OCI-LY1 (cell line): ENCODE measurements around the gene PLEKHA6.

Source experiments
- H2AFZ ChIP-seq: fragments of 200-600 bp; sonication (generic), shearing (Covaris generic); 2 replicates; pipeline ENCODE4 v1.6.0; 2014; ENCODE audit warnings: antibody characterized with exemption, mild to moderate bottlenecking, low read length
- H3F3A ChIP-seq: fragments of 200-600 bp; sonication (generic), shearing (Covaris generic); 2 replicates; pipeline ENCODE4 v1.6.0; 2014; ENCODE audit warnings: mild to moderate bottlenecking, antibody characterized with exemption, low read length, moderate library complexity; ENCODE audit not compliant: insufficient read depth
- H3K27ac ChIP-seq: fragments of 200-600 bp; sonication (generic); 2 replicates; pipeline ENCODE4 v1.5.1; 2014; ENCODE audit warnings: low read length, mixed run types, mild to moderate bottlenecking, low read depth; ENCODE audit not compliant: poor library complexity, severe bottlenecking
- H3K27me3 ChIP-seq: fragments of 200-600 bp; sonication (generic); 2 replicates; pipeline ENCODE4 v1.6.0; 2014; ENCODE audit warnings: antibody characterized with exemption, mild to moderate bottlenecking, low read length, moderate library complexity; ENCODE audit not compliant: insufficient read depth
- H3K36me3 ChIP-seq: fragments of 200-600 bp; sonication (generic); 2 replicates; pipeline ENCODE4 v1.6.1; 2014; ENCODE audit warnings: mild to moderate bottlenecking, antibody characterized with exemption, low read length, moderate library complexity, mixed read lengths; ENCODE audit not compliant: insufficient read depth
- H3K4me1 ChIP-seq: fragments of 200-600 bp; sonication (generic); 2 replicates; pipeline ENCODE4 v1.5.1; 2014; ENCODE audit warnings: mild to moderate bottlenecking, low read length, moderate library complexity; ENCODE audit not compliant: insufficient read depth, severe bottlenecking
- H3K4me2 ChIP-seq: fragments of 200-600 bp; sonication (generic), shearing (Covaris generic); 2 replicates; pipeline ENCODE4 v1.6.1; 2014; ENCODE audit warnings: low read length
- H3K4me3 ChIP-seq: fragments of 200-600 bp; sonication (generic); 2 replicates; pipeline ENCODE4 v1.5.1; 2014; ENCODE audit warnings: low read length, low read depth, mild to moderate bottlenecking, mixed read lengths; ENCODE audit not compliant: poor library complexity, severe bottlenecking
- H3K79me2 ChIP-seq: fragments of 200-600 bp; shearing (Covaris generic); 2 replicates; pipeline ENCODE4 v1.6.1; 2016; ENCODE audit warnings: mixed run types, low read length, mixed read lengths; ENCODE audit not compliant: insufficient read depth
- H3K9ac ChIP-seq: fragments of 200-600 bp; sonication (generic), shearing (Covaris generic); 2 replicates; pipeline ENCODE4 v1.6.1; 2014; ENCODE audit warnings: mild to moderate bottlenecking, low read length, mixed read lengths
- H3K9me2 ChIP-seq: fragments of 200-600 bp; sonication (generic), shearing (Covaris generic); 2 replicates; pipeline ENCODE4 v1.6.1; 2014; ENCODE audit warnings: low read depth, mild to moderate bottlenecking, low read length, mixed read lengths
- H3K9me3 ChIP-seq: fragments of 200-600 bp; shearing (Covaris generic); 2 replicates; pipeline ENCODE4 v1.6.1; 2014; ENCODE audit warnings: low read length, mixed read lengths
- H4K20me1 ChIP-seq: fragments of 200-600 bp; sonication (generic), shearing (Covaris generic); 2 replicates; pipeline ENCODE4 v1.6.0; 2016; ENCODE audit warnings: mild to moderate bottlenecking, low read length; ENCODE audit not compliant: insufficient read depth
- CTCF ChIP-seq: fragments of 200-600 bp; sonication (generic), shearing (Covaris generic); IDR thresholded peaks from 2 replicates; pipeline ENCODE4 v1.5.1; 2017; ENCODE audit warnings: mild to moderate bottlenecking, antibody characterized with exemption, low read length, moderate library complexity, mixed read lengths
- EZH2 ChIP-seq: fragments of 200-600 bp; sonication (generic), shearing (Covaris generic); IDR thresholded peaks from 2 replicates; pipeline ENCODE4 v1.8.0; 2017; ENCODE audit warnings: borderline replicate concordance, mixed run types, mild to moderate bottlenecking, antibody characterized with exemption, low read length, moderate library complexity, mixed read lengths

PLEKHA6 gene

GRCh38 chr1:204170494-204171155 is 189.1 kb downstream of the PLEKHA6 start:
- no peak for TF ChIP-seq EZH2
- no peak for TF ChIP-seq CTCF
- no peak overlapping the region for H3K4me2 ChIP-seq
- H3F3A ChIP-seq: no peaks in the 10 kb centered on the region
- H3K9me2 ChIP-seq: no peaks in the 10 kb centered on the region
- peaks cover 22% of the 10 kb centered on the region for H3K9me3 ChIP-seq
- no peaks in the 10 kb centered on the region for H3K79me2 ChIP-seq
- H4K20me1 ChIP-seq: no peaks in the 10 kb centered on the region
- no peak overlapping the region for H2AFZ ChIP-seq
- H3K9ac ChIP-seq: no peak overlapping the region
- no peaks in the 10 kb centered on the region for H3K27me3 ChIP-seq
- no peak overlapping the region for H3K27ac ChIP-seq
- H3K36me3 ChIP-seq: no peaks in the 10 kb centered on the region
- no peaks in the 10 kb centered on the region for H3K4me1 ChIP-seq
- no peak overlapping the region for H3K4me3 ChIP-seq

- Histone ChIP-seq H3K36me3 (no peaks in the 10 kb centered on the region), H3K9me2 (no peaks in the 10 kb centered on the region), H3K9me3 (peaks cover 22% of the 10 kb centered on the region), H3K4me1 (no peaks in the 10 kb centered on the region), H3K9ac (no peak overlapping the region), H3K4me2 (no peak overlapping the region), H2AFZ (no peak overlapping the region), H3K27me3 (no peaks in the 10 kb centered on the region), H3K79me2 (no peaks in the 10 kb centered on the region), H3K4me3 (no peak overlapping the region), H4K20me1 (no peaks in the 10 kb centered on the region), H3F3A (no peaks in the 10 kb centered on the region), H3K27ac (no peak overlapping the region)
- TF ChIP-seq CTCF (no peak), EZH2 (no peak)
Measured at GRCh38 chr1:204169858-204170257, 189.9 kb downstream of the PLEKHA6 start.
